Glomerular visceral epithelial cell (primary cell): ENCODE data around the gene PANX2.
"Not testable (repeated sequence)": the region's sequence is repeated elsewhere in the genome, so short reads cannot be mapped to it uniquely, and the experiment has no call there.

ENCODE experiments used
- DNase-seq: peaks from one replicate; pipeline ENCODE4 v3.0.0-alpha.2; 2016; ENCODE audit errors: extremely low spot score

PANX2 gene

GRCh38 chr22:50147258-50148165 lies 23.0 kb upstream of the PANX2 start:
- not testable (repeated sequence) for DNase-seq

- no peak for DNase-seq
Measured at GRCh38 chr22:50148166-50148500, 22.4 kb upstream of the PANX2 start.

GRCh38 chr22:50148991-50149721 lies 21.4 kb upstream of the PANX2 start:
- peak; percentile 77 for DNase-seq

- peak; percentile 57 for DNase-seq
Measured at GRCh38 chr22:50150161-50151129, 20.1 kb upstream of the PANX2 start.

GRCh38 chr22:50151571-50152537 lies 18.7 kb upstream of the PANX2 start:
- DNase-seq, result no peak

GRCh38 chr22:50153056-50153755 lies 17.3 kb upstream of the PANX2 start:
- no peak for DNase-seq

- no peak for DNase-seq
Measured at GRCh38 chr22:50153756-50154140, 16.8 kb upstream of the PANX2 start.

- no peak for DNase-seq
Measured at GRCh38 chr22:50157709-50158375, 12.7 kb upstream of the PANX2 start.

- no peak for DNase-seq
Measured at GRCh38 chr22:50160947-50161346, 9.6 kb upstream of the PANX2 start.

- no peak for DNase-seq
Measured at GRCh38 chr22:50161508-50162390, 8.8 kb upstream of the PANX2 start.

- no peak for DNase-seq
Measured at GRCh38 chr22:50162391-50162956, 8.1 kb upstream of the PANX2 start.

- DNase-seq, result no peak
Measured at GRCh38 chr22:50165436-50166123, 5.0 kb upstream of the PANX2 start.

GRCh38 chr22:50167689-50168489 lies 2.6 kb upstream of the PANX2 start:
- no peak for DNase-seq

GRCh38 chr22:50168490-50169180 lies 1.9 kb upstream of the PANX2 start:
- not testable (repeated sequence) for DNase-seq

- no peak for DNase-seq
Measured at GRCh38 chr22:50169181-50169759, 1.3 kb upstream of the PANX2 start.
